PFSK-1 (cell line): ENCODE results near the gene RAPGEF3.
A peak's percentile ranks its signal among the peaks of the same experiment; 100 is the strongest.

Experiments
- FOXP2 ChIP-seq: optimal IDR thresholded peaks from 2 replicates; pipeline ENCODE3; 2011; ENCODE audit warnings: borderline replicate concordance, control low read depth, inconsistent platforms; ENCODE audit not compliant: insufficient read depth; ENCODE audit errors: extremely low read length, extremely low read depth
- POLR2AphosphoS5 ChIP-seq: IDR thresholded peaks from 2 replicates; pipeline ENCODE4 v1.6.1; 2012; ENCODE audit warnings: low read depth, mild to moderate bottlenecking, control low read depth, low read length, moderate library complexity
- SIN3A ChIP-seq: IDR thresholded peaks from 2 replicates; pipeline ENCODE4 v1.6.1; 2012; ENCODE audit warnings: mild to moderate bottlenecking, low read length, moderate library complexity, borderline replicate concordance; ENCODE audit not compliant: insufficient read depth
- TAF1 ChIP-seq: IDR thresholded peaks from 2 replicates; pipeline ENCODE4 v1.6.1; 2012; ENCODE audit warnings: low read length, control low read depth, borderline replicate concordance; ENCODE audit not compliant: insufficient read depth
- TF ChIP-seq, protein P1 (sequence below), 2 experiments: IDR thresholded peaks; 2 replicates each; pipeline versions ENCODE4 v1.6.1 to v1.8.0; 2011 to 2012; ENCODE audit warnings: low read depth in 2 of 2, low read length in 2 of 2, control low read depth in 1 of 2, inconsistent platforms in 1 of 2, mild to moderate bottlenecking in 1 of 2, moderate library complexity in 1 of 2; ENCODE audit not compliant: insufficient read depth in 1 of 2

The RAPGEF3 gene

DNA sequence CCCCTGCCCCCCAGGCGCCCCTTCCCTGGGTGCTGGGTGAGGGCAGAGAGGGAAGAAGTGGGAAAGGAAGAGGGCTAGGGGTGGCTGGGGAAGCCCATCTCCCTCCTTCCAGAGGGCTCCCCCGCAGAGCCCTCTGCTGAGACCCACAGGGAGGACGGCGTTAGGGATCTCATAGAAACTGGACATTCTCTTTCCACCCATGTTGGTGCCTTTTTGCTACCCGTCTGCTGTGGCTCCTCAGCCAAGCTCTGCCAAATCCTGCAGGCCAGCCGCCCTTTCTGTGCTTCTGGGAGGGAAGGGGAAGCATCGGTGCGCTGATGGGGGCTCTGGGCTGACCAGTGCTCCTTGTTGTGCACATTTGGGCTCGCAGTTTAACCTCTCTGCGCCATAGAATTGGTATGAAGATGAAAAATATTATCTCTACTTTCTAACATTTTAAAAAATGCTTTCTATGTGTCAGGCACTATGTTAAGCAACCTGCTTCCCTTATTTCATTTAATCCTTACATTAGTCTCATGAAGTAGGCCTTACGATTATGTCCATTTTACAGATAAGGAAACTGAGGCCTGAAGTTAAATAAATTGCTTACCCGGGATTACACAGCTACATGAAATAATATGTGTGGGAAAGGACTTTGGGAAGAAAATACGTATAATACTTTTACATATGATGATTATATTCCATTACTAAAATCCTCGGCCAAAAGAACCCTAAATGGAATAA lies 15.3 kb upstream of the RAPGEF3 start:
- TF ChIP-seq FOXP2: no peak

DNA sequence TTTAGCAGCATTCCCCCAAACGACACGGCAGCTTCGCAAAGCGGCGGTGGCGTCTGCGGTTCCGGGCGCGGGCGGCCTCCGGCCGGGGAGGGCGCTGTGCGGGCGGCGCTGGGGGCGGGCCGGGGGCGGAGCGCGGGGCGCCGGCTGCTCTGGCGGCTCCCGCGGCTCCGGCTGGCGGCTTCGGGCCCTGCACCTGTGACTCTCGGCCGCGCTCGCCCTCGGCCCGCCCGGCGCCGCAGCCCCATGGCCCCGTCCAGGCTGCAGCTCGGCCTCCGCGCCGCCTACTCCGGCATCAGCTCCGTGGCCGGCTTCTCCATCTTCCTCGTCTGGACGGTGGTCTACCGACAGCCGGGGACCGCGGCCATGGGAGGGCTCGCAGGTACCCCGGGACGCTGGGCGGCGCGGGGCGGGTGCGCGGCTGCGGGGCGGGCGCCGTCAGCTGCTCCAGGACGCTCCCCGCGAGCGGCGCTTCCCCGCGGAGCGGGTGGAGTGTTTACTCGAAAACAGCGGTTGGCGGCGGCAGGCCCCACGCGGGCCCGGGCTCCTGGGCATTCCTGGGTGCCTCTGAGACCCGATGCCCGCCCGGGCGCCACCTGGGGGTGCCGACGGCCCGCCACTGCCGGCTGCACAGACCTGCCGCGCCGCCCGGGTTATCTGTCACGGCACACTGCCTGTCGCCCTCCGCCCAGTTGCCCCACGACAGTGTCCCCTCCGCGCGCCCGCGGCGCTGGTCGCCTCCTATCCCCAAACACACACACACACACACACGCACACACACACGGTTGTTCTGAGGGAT lies 14.6 kb upstream of the RAPGEF3 start, which contains the start of gene SLC48A1:
TSS of gene SLC48A1 (plus strand) at position 177 of the 796 bp plus-strand sequence. CDS start at position 244, 67 bp downstream.
- TF ChIP-seq, protein P1, sequence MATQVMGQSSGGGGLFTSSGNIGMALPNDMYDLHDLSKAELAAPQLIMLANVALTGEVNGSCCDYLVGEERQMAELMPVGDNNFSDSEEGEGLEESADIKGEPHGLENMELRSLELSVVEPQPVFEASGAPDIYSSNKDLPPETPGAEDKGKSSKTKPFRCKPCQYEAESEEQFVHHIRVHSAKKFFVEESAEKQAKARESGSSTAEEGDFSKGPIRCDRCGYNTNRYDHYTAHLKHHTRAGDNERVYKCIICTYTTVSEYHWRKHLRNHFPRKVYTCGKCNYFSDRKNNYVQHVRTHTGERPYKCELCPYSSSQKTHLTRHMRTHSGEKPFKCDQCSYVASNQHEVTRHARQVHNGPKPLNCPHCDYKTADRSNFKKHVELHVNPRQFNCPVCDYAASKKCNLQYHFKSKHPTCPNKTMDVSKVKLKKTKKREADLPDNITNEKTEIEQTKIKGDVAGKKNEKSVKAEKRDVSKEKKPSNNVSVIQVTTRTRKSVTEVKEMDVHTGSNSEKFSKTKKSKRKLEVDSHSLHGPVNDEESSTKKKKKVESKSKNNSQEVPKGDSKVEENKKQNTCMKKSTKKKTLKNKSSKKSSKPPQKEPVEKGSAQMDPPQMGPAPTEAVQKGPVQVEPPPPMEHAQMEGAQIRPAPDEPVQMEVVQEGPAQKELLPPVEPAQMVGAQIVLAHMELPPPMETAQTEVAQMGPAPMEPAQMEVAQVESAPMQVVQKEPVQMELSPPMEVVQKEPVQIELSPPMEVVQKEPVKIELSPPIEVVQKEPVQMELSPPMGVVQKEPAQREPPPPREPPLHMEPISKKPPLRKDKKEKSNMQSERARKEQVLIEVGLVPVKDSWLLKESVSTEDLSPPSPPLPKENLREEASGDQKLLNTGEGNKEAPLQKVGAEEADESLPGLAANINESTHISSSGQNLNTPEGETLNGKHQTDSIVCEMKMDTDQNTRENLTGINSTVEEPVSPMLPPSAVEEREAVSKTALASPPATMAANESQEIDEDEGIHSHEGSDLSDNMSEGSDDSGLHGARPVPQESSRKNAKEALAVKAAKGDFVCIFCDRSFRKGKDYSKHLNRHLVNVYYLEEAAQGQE (IDR thresholded peaks at IDR 0.05; ENCODE audit: insufficient read depth in 1 of 2, low read depth in 2 of 2, low read length in 2 of 2): no peak
- TF ChIP-seq TAF1: no peak
- peak; percentile 37 for TF ChIP-seq FOXP2
- no peak for TF ChIP-seq SIN3A
- peak; percentile 39; the same call in 1 of the 2 replicates for TF ChIP-seq POLR2AphosphoS5

DNA sequence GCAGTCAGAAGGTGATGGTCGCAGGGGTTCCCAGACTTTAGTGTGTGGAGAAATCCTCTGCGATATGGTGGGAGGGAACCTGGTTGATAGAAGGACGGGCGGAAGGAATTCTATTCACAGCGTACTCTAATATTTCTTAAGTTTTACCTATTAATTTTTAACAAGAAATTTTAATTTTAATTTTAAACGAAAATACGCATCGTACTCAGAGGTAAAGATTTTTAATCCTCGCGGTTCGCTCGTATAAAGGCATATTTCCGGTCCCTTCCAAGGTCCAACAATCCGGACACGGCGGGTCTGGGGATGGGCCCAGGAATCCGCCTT lies 14.0 kb upstream of the RAPGEF3 start:
- TF ChIP-seq FOXP2 (no peak), SIN3A (no peak), TAF1 (no peak), POLR2AphosphoS5 (no peak)
- TF ChIP-seq, protein P1 (IDR thresholded peaks at IDR 0.05; ENCODE audit: insufficient read depth in 1 of 2, low read depth in 2 of 2, low read length in 2 of 2): no peak

DNA sequence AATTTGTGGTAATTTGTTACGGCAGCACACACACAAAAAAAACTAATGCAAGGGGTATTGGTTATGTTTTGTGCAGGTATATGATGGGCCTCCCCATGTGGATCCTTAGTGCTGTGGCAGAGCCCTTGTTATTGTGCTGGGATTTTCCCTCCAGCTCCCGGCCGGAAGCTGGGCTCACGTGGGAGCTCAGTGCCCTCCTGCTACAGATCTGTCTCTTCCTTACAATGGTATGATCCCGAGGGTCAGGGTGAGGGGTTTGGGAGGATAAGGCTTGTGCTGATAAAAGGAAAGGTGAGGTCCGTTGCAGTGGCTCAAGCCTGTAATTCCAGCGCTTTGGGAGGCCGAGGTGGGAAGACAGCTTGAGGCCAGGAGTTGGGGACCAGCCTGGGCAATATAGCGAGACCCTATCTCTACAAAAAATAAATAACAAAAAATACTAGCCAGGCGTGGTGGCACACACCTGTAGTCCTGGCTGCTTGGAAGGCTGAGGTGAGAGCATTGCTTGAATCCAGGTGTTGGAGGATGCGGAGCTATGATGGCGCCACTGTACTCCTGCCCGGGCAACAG lies 13.5 kb upstream of the RAPGEF3 start:
- TF ChIP-seq, protein P1 (IDR thresholded peaks at IDR 0.05; ENCODE audit: insufficient read depth in 1 of 2, low read depth in 2 of 2, low read length in 2 of 2): no peak
- TF ChIP-seq POLR2AphosphoS5 (no peak), SIN3A (no peak), TAF1 (no peak), FOXP2 (no peak)

DNA sequence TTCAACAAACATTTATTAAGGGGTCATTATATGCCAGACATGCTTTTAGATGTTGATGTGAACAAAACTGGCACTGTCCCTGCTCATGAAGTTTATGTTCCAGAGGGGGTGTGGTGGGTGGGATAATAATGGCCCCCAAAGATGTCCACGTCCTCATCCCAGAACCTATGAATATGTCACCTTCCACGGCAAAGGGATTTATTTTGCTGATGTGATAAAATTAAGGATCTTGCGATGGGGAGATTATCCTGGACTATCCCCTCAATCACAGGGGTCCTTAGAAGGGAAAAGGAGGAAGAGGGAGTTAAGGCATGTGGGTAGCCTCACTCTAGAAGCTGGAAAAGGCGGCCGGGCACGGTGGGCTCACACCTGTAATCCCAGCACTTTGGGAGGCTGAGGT lies 12.6 kb upstream of the RAPGEF3 start:
- TF ChIP-seq FOXP2 (no peak), POLR2AphosphoS5 (no peak), TAF1 (no peak)

DNA sequence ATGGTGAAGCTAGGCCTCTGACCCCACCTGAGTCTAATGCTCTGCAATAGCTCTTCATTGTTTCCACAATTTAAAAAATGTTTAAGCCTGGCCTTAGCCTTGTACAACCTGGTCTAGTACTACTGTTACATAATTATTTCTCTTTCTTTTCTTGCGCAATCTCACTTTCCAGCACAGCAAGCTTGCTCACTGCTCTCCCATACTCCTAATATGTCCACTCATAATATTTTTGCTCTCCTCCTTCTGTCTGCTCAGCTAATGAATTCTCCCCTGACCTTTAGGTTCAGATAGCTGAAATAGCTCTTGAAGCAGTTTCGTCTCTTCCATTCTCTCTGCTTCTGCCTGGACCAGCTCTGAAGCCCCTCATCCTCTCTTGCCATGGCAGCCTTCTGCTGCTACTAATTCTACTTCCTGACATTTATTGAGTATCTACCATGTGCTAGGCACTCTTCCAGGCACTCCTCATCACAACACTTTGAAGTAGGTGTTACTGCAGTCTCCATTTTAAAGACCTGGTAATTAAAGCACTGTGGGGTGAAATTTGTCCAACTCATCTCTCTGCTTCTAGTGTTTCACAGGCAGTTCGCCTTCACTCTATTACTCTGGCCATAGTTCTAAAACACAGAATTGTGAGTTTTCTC lies 11.5 kb upstream of the RAPGEF3 start:
- TF ChIP-seq FOXP2: no peak
- TF ChIP-seq, protein P1 (IDR thresholded peaks at IDR 0.05; ENCODE audit: insufficient read depth in 1 of 2, low read depth in 2 of 2, low read length in 2 of 2): no peak
- TF ChIP-seq TAF1: no peak
- TF ChIP-seq SIN3A: no peak
- no peak for TF ChIP-seq POLR2AphosphoS5
